ENCODE results near the gene SOD1.
"Not testable (repeated sequence)": the region's sequence is repeated elsewhere in the genome, so short reads cannot be mapped to it uniquely, and the experiment has no call there.

The SOD1 gene

DNA sequence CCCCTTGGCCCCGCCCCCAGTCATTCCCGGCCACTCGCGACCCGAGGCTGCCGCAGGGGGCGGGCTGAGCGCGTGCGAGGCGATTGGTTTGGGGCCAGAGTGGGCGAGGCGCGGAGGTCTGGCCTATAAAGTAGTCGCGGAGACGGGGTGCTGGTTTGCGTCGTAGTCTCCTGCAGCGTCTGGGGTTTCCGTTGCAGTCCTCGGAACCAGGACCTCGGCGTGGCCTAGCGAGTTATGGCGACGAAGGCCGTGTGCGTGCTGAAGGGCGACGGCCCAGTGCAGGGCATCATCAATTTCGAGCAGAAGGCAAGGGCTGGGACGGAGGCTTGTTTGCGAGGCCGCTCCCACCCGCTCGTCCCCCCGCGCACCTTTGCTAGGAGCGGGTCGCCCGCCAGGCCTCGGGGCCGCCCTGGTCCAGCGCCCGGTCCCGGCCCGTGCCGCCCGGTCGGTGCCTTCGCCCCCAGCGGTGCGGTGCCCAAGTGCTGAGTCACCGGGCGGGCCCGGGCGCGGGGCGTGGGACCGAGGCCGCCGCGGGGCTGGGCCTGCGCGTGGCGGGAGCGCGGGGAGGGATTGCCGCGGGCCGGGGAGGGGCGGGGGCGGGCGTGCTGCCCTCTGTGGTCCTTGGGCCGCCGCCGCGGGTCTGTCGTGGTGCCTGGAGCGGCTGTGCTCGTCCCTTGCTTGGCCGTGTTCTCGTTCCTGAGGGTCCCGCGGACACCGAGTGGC is at the start of gene SOD1:
Gene SOD1, plus strand, starts transcription at position 158 of the 723 bp plus-strand sequence. Its CDS starts 77 bp downstream, at position 235.
- peak; percentile 95 for DNase-seq

DNA sequence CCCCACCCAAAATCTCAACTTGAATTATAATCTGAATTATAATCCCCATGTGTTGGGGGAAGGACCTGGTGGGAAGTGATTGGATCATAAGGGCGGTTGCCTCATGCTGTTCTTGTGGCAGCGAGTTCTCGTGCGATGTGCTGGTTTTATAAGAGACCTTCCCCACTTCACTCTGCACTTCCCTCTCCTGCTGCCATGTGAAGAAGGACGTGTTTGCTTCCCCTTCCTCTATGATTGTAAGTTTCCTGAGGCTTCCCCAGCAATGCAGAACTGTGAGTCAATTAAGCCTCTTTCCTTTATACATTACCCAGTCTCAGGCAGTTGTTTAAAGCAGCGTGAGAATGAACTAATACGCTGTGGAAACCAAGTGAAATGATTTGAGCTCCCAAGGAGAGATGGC is 48.0 kb upstream of the SOD1 start:
- no peak for DNase-seq

DNA sequence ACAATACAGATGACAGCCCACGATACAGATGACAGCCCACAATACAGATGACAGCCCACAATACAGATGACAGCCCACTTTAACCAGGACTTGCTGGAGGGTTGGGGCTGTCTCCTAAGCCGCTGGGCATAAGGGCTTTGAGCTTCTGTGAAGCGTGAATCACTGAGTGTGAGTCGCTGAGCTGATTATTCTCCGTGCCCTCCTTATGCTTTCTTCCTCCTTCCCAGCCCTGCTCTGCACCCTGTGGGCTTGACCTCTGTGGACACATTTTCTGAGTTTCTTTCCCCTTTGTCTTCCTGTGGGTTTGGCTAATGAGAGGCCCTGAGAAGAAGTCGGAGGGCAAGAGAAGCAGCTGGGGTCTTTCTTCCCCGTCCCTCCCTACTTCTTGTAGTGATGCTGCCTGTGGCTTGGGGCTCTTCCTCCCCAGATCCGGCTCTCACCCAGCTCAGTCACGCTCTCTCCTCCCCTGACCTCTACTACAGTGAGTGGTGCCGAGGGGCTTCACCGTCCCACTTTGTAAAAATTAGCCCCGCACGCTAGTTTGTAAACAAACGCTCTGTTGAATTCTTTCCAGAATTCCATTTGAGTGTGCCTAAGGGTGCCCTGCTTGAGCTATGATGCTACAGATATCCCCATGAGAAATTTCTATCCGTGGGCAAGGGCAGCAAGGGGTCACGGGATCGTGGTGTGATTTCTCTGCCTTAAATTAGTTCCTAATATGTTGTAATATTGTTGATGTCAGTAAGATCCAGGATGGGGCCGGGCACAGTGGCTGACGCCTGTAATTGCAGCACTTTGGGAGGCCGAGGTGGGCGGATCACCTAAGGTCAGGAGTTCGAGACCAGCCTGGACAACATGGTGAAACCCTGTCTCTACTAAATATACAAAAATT is 46.4 kb upstream of the SOD1 start:
- no peak for DNase-seq

DNA sequence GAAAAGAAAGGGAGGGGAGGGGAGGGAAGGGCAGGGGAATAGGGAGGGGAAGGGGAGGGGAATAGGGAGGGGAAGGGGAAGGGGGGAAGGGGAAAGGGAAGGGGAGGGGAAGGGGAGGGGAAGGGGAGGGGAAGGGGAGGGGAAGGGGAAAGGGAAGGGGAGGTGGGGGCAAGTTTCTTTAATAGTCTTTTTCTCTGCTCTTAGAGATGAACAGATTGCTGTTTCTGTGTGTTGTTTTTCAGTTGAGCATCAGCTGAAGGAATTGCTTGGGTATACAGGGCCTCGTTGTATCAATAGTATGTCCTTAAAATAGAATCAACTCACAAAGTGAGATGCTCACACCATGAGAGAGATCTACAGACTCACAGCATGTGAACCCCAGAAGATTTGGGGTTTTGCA is 44.8 kb upstream of the SOD1 start:
- no peak for DNase-seq

DNA sequence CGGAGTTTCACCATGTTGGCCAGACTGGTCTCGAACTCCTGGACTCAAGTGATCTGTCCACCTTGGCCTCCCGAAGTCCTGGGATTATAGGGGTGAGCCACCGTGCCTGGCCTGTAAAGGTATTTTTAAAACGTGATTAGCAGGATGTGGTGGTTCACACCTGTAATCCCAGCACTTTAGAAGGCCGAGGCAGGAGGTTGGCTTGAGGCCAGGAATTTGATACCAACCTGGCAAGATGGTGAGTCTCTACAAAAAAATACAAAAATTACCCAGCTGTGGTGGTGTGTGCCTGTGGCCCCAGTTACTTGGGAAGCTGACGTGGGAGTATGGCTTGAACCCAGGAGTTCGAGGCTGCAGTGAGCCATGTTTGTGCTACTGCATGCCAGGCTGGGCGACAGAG is 43.3 kb upstream of the SOD1 start:
- no peak for DNase-seq

DNA sequence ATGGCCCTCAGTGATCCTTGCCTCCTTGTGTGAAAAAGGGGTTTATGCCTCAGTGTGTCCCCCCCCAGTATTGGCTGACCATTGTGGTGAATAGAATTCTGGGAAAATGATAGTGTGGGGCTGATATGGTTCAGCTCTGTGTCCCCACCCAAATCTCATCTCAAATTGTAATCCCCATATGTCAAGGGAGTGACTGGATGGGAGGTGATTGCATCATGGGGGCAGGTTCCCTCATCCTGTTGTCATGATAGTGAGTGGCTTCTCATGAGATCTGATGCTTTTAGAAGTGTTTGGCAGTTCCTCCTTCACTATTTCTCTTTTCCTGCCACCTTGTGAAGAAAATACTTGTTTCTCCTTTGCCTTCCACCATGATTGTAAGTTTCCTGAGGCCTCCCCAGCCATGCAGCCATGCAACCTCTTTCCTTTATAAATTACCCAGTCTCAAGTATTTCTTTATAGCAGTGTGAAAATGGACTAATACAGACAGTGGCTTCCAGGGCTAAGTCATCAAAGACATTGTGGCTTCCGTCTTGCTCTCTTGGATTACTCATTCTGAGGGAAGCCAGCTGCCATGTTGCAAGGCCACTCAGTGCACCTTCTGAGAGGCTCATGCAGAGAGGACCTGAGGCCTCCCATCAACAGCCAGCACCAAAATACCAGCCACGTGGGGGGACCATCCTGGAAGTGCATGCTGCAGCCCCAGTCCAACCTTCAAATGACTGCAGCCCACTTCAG is 40.6 kb upstream of the SOD1 start:
- no peak for DNase-seq

DNA sequence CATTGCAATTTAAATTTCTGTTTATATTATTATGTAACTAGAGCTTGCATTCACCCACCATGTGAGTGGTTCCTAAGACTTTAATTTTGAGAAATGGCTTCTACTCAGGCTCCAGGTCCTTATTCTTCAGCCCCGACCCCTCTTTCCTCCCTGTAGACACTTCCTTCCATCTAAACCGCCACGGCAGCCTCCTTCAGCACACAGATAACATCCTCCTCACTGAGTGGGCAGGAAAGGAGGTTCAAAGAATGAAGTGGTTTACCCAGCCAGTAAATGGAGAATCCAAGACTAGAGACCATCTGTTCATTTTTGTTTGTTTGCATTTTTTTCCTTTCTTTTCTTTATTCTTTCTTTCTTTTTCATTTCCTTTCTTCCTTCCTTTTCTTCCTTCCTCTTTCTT is 37.1 kb upstream of the SOD1 start:
- no peak for DNase-seq

DNA sequence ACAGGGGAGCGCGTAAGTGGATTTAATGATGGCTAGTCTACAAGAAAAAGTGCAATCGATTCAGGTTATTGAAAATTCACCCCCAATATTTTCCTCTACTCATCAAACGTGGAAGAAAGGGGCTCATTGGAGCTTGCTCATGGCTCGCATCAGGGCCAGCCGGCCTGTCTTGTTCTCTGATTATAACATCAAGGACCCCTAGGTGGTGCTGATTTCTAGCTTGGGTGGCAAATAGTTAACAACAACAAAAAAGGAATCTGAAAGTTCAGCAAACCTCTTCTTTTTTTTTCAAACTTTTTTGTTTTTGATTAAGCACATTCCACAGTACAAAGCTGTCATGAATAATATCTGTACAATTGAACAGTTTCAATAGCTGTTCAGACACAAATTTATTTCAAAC is 35.8 kb upstream of the SOD1 start:
- DNase-seq, result no peak

DNA sequence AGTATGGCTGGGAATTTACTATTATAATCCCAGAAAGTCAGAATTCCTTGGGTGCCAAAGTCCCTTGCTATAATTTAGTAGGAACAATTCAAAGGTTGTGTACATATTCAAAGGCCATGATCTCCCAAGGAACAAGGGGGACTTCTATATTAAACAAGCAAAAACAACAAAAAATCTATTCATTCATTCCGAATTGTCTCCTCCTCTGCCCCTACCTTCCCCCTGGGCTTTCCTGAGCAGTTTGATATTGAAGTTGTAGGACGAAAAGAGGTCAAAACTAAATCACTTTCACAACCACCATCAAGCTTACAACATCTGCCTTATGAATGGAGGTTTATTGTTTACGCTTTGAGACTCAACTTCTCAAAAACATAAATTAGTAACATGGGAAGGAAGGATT is 35.3 kb upstream of the SOD1 start:
- DNase-seq, result no peak

DNA sequence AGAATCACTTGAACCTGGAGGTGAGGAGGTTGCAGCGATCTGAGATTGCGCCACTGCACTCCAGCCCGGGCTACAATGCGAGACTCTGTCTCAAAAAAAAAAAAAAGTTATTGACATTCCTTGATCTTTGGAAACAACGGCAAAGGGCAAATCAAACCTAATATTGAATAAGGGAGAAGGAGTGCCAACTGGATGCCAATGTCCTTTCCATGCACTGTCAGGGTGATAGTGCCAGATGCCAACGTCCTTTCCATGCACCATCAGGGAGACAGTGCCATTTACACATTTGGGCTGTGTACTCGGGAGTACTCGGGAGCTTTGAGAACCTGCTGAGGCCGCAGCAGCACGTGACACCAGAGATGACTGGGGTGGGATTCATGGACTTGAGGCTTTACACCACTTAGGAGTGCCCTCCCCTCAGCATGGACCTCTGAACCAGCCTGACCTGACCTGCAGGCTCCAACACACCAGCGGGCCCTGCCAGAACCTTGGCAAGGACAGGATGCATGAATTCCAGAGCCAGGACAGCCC is 34.5 kb upstream of the SOD1 start:
- no peak for DNase-seq

DNA sequence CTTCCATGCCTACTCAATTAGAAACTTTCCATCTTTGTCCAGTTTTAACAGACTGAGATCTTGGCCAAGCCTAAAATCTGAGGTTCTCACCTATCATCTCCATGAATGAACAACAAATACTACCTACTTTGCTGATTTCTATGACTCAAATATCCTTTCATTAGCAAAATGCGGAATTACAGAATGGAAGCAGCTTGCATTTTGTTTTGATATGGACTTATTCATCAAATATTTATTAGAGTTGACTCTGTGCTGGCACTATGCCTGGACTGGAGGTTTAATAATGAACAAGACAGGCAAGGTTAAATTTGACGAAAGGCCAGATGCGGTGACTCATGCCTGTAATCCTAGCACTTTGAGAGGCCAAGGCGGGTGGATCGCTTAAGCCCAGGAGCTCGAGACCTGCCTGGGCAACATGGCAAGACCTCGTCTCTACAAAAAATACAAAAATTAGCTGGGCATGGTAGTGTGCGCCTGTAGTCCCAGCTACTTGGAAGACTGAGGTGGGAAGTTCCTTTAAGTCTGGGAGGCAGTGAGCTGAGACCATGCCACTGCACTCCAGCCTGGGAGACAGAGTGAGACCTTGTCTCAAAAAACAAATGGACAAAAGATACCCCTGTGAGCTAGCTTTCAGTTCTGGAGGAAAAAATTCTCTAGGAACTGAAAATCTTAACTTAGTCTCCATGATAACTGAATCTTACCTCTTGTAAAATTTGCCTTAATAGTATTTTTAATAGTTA is 29.4 kb upstream of the SOD1 start:
- no peak for DNase-seq

DNA sequence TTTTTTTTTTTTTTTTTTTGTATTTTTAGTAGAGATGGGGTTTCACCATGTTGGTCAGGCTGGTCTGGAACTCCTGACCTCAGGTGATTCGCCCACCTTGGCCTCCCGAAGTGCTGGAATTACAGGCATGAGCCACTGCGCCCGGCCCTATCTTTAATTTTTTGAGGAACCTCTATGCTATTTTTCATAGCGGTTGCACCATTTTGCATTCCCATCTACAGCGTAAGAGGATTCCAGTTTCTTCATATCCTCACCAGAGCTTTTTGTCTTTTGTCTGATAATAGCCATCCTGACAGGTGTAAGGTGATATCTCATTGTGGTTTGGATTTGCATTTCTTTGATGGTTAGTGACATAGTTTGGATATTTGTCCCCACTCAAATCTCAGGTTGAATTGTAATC is 27.6 kb upstream of the SOD1 start:
- DNase-seq, result not testable (repeated sequence)

DNA sequence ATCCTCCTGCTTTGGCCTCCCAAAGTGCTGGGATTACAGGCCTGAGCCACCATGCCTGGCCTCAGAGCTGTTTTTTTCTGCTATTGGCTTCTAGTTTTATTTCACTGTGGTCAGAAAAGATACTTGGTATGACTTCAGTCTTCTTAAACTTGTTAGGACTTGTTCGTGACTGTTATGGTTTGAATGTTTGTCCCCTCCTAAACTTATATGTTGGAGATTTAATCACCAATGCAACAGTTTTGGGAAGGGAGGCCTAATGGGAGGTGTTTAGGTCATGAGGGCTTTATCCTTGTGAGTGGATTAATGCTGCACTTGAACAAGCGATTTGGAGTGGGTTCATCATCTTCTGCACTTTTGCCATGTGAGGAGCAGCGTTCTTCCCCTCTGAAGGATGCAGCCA is 24.5 kb upstream of the SOD1 start:
- DNase-seq, result no peak

DNA sequence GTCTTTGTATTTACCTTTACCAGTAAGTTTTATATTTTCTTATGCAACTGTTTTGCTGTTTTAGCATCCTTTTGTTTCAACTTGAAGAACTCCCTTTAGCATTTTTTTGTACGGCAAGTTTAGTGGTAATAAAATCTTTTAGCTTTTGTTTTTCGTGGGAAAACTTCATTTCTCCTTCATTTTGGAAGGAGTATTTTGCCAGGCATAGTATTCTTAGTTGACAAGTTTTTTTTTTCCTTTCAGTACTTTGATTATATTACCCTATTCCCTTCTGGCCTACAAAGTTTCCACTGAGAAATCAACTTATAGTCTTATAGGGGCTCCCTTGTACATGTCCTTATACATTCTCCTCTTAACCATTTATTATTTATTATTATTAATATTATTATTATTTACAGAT is 22.6 kb upstream of the SOD1 start:
- no peak for DNase-seq

DNA sequence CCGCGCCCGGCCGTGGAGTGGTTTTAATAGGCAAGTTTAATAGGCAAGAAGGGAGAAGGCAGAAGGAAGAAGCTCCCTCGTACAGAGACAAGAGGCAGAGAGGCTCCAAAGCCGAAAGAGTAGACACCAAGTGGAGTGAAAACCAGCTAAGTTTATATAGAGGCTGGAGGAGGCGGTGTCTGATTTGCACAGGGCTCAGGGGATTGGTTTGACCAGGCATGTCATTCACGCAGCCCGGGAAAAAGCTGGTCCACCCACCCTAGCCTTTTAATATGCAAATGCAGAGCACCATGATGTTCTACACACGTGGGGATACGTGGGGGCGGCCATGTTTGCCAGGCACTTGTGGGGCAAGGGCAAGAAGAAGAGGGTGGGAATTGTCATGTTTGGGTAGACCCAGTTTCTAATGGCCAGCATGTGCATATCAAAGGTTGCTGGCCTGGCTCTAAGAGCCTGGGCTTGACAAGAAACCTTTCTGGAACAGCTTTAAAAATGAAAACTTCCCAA is 18.0 kb upstream of the SOD1 start:
- DNase-seq, result no peak

DNA sequence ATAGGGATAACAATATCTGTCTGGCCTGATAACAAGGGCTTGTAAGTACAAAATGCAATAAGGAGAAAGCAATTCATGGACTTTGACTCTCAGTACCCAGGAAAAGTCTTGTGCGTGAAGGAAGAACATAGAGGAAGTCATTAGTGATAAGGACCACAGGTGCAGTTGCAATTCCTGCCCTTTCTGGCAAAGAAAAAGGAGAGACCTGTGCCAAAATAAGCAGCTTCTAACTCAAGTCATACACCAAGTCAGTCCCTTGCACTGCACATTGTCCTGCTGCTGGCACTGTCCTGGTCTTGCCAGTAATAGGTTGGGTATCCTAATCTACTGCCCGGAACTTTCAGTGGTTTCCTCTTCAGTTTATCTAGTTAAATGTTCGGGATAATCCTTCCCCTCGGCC is 14.8 kb upstream of the SOD1 start:
- DNase-seq, result no peak

DNA sequence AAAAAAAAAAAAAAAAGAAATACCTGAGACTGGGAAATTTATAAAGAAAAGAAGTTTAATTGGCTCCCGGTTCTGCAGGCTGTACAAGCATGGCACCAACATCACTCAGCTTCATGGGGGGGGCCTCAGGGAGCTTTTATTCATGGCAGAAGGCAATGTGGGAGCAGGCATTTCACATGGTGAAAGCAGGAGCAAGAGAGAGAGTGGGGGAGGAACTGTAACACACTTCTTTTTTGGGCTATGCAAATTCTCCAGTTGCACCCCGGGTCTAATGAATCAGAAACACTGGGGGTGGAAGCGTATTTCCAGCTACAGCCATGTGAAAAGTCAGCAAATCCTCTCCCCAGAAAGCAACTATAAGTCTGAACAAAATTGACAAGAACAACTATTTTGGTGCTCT is 11.8 kb upstream of the SOD1 start:
- DNase-seq, result no peak

DNA sequence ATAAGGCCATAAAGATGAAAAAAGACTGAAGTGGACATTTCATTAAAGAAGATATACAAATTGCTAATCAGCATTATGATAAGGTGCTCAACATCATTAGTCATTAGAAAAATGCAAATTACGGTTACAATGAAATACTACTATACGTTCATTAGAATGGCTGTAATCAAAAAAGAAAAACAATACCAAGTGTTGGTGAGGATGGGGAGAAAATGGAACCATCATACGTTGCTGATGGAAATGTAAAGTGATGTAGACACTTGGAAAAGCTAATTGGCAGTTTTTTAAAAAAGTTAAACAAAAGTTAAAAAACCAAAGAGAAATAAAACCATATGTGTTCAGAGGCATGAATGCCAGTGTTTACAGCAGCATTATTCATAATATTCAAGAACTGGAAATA is 8.6 kb upstream of the SOD1 start:
- DNase-seq, result no peak

DNA sequence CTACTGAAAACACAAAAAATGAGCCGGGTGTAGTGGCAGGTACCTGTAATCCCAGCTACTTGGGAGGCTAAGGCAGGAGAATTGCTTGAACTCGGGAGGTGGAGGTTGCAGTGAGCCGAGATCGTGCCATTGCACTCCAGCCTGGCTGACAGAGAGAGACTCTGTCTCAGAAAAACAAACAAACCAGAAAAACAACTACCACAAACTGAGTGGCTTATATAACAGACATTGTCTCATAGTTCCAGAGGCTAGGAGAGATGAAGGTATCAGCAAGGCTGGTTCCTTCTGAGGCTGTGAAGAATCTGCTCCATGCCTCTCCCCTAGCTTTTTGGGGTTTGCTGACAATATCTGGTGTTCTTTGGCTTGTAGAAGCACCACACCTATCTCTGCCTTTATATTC is 8.0 kb upstream of the SOD1 start:
- DNase-seq, result not testable (repeated sequence)

DNA sequence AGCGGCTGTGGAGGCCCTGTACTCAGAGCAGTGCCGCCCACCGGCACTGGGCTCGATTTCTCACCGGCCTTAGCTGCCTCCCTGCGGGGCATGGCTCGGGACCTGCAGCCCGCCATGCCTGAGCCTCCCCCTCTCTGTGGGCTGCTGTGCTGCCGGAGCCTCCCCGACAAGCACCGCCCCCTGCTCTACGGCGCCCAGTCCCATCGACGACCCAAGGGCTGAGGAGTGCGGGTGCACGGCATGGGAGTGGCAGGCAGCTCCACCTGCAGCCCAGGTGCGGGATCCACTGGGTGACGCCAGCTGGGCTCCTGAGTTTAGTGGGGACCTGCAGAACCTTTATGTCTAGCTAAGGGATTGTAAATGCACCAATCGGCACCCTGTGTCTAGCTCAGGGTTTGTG is 5.2 kb upstream of the SOD1 start:
- no peak for DNase-seq

DNA sequence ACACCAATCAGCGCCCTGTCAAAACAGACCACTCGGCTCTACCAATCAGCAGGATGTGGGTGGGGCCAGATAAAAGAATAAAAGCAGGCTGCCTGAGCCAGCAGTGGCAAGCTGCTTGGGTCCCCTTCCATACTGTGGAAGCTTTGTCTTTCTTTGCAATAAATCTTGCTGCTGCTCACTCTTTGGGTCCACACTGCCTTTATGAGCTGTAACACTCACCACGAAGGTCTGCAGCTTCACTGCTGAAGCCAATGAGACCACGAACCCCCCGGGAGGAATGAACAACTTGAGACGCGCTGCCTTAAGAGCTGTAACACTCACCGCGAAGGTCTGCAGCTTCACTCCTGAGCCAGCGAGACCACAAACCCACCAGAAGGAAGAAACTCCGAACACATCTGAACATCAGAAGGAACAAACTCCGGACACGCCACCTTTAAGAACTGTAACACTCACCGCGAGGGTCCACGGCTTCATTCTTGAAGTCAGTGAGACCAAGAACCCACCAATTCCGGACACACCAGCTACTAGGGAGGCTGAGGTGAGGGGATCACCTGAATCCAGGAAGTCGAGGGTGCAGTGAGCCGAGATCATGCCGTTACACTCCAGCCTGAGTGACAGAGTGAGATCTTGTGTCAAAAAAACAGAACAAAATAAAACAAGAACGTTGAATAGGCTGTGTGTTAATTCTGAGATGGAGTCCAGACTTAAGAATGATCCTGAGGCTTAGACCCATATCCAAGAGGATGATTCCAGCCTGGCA is 4.5 kb upstream of the SOD1 start:
- not testable (repeated sequence) for DNase-seq

Measured in NCI-H510A treated with DMSO at 0.1 percent for 48 hours (cell line).